GM23338 (cell line): ENCODE measurements around the gene ATPAF1. TPM values are rescaled to one million over a fixed set of nuclear protein-coding genes. Genes with fewer than 3 reads are reported as not detected.

ENCODE experiments used
- ATAC-seq: fragments of 200-7000 bp; cut with Tn5 transposase; 3 replicates; pipeline ENCODE4 v1.9.1; 2020
- DNase-seq: peaks from one replicate; pipeline ENCODE4 v3.0.0-alpha.2; 2015; ENCODE audit warnings: low spot score
- H2AFZ ChIP-seq: fragments of 200-600 bp; sonication (generic); 2 replicates; pipeline ENCODE4 v1.8.0; 2016; ENCODE audit warnings: antibody characterized with exemption, mild to moderate bottlenecking, moderate library complexity
- H3F3A ChIP-seq: fragments of 200-600 bp; sonication (generic); replicated peaks from 2 replicates; pipeline ENCODE4 v1.8.0; 2017; ENCODE audit warnings: antibody characterized with exemption, mixed run types, low read depth
- H3K27ac ChIP-seq: fragments of 200-600 bp; sonication (generic); 2 replicates; pipeline ENCODE4 v1.6.1; 2016; ENCODE audit warnings: low read depth
- H3K27me3 ChIP-seq: fragments of 200-600 bp; sonication (generic); 2 replicates; pipeline ENCODE4 v1.8.0; 2016; ENCODE audit warnings: mild to moderate bottlenecking, mixed run types, moderate library complexity; ENCODE audit not compliant: insufficient read depth
- H3K36me3 ChIP-seq: fragments of 200-600 bp; sonication (generic); 2 replicates; pipeline ENCODE4 v1.8.0; 2016; ENCODE audit warnings: mild to moderate bottlenecking; ENCODE audit not compliant: insufficient read depth
- H3K4me1 ChIP-seq: fragments of 200-600 bp; sonication (generic); 2 replicates; pipeline ENCODE4 v1.8.0; 2016; ENCODE audit warnings: mild to moderate bottlenecking, moderate library complexity; ENCODE audit not compliant: insufficient read depth
- H3K4me2 ChIP-seq: fragments of 200-600 bp; sonication (generic); 2 replicates; pipeline ENCODE4 v1.7.1; 2017; ENCODE audit warnings: mixed run types
- H3K4me3 ChIP-seq: fragments of 200-600 bp; sonication (generic); 2 replicates; pipeline ENCODE4 v1.6.1; 2016; ENCODE audit warnings: mixed run types
- H3K79me2 ChIP-seq: fragments of 200-600 bp; sonication (generic); replicated peaks from 2 replicates; pipeline ENCODE4 v1.8.0; 2017; ENCODE audit warnings: mild to moderate bottlenecking; ENCODE audit not compliant: insufficient read depth
- H3K9me2 ChIP-seq: fragments of 200-600 bp; sonication (generic); 2 replicates; pipeline ENCODE4 v1.8.0; 2017; ENCODE audit not compliant: insufficient read depth
- H4K20me1 ChIP-seq: fragments of 200-600 bp; sonication (generic); replicated peaks from 2 replicates; pipeline ENCODE4 v1.8.0; 2017; ENCODE audit warnings: mild to moderate bottlenecking; ENCODE audit not compliant: insufficient read depth
- H3K27ac Mint-ChIP-seq: 2 replicates; pipeline ENCODE4 v1.8.0; 2020; ENCODE audit warnings: inconsistent platforms, mild to moderate bottlenecking, moderate library complexity, mixed read lengths
- H3K27me3 Mint-ChIP-seq: 3 replicates; pipeline ENCODE4 v1.8.0; 2022; ENCODE audit warnings: low read depth, mild to moderate bottlenecking, moderate library complexity, mixed read lengths, inconsistent platforms; ENCODE audit not compliant: insufficient read depth, poor library complexity
- H3K36me3 Mint-ChIP-seq: 3 replicates; pipeline ENCODE4 v1.8.0; 2021; ENCODE audit warnings: low read depth, mild to moderate bottlenecking, inconsistent platforms, moderate library complexity, mixed read lengths
- H3K4me1 Mint-ChIP-seq: 3 replicates; pipeline ENCODE4 v1.8.0; 2020; ENCODE audit warnings: mild to moderate bottlenecking, inconsistent platforms, mixed read lengths
- H3K4me3 Mint-ChIP-seq: 3 replicates; pipeline ENCODE4 v1.8.0; 2021; ENCODE audit warnings: moderate library complexity, mild to moderate bottlenecking, inconsistent platforms, mixed read lengths
- H3K9me3 Mint-ChIP-seq: 3 replicates; pipeline ENCODE4 v1.8.0; 2020; ENCODE audit warnings: moderate library complexity, mild to moderate bottlenecking, inconsistent platforms, mixed read lengths
- EZH2 ChIP-seq: fragments of 200-600 bp; sonication (generic); IDR thresholded peaks from one replicate; pipeline ENCODE4 v1.8.0; 2017; ENCODE audit warnings: antibody characterized with exemption, mild to moderate bottlenecking, low read depth; ENCODE audit not compliant: unreplicated experiment
- EZH2phosphoT487 ChIP-seq: fragments of 200-600 bp; sonication (generic); IDR thresholded peaks from one replicate; pipeline ENCODE4 v1.8.1; 2018; ENCODE audit warnings: antibody characterized with exemption; ENCODE audit not compliant: unreplicated experiment
- JUNB ChIP-seq: IDR thresholded peaks from one replicate; pipeline ENCODE4 v1.6.1; 2016; ENCODE audit warnings: antibody characterized with exemption; ENCODE audit not compliant: unreplicated experiment
- NANOG ChIP-seq: IDR thresholded peaks from 2 replicates; pipeline ENCODE4 v1.6.1; 2016; ENCODE audit warnings: antibody characterized with exemption, borderline replicate concordance
- POLR2AphosphoS5 ChIP-seq: IDR thresholded peaks from 2 replicates; pipeline ENCODE4 v1.6.1; 2016; ENCODE audit warnings: antibody characterized with exemption, low read depth
- STAT1 ChIP-seq: IDR thresholded peaks from one replicate; pipeline ENCODE4 v1.6.1; 2016; ENCODE audit warnings: antibody characterized with exemption; ENCODE audit not compliant: unreplicated experiment
- ZNF114 ChIP-seq: fragments of 250-450 bp; sonication (Bioruptor Pico); IDR thresholded peaks from 2 replicates; pipeline ENCODE4 v1.5.0; 2020; ENCODE audit warnings: mild to moderate bottlenecking, moderate library complexity
- ZNF462 ChIP-seq: fragments of 250-450 bp; sonication (Bioruptor Pico); IDR thresholded peaks from 2 replicates; pipeline ENCODE4 v1.5.0; 2020; ENCODE audit warnings: mild to moderate bottlenecking, moderate library complexity
- polyA plus RNA-seq: library from polyadenylated mRNA; unstranded; fragments of >200 nt; fragmentation: Nextera tagmentation; extraction: Ambion mirVana; gene quantifications from 2 replicates; pipeline ENCODE4 v1.2.1, GENCODE V29; 2016
- total RNA-seq: library from RNA; depleted of rRNA; stranded (reverse); fragments of >200 nt; shearing (Covaris generic); gene quantifications from 2 replicates; pipeline ENCODE4 v1.2.3, GENCODE V29; 2014
- TF ChIP-seq, protein P1 (sequence below): IDR thresholded peaks from 2 replicates; pipeline ENCODE4 v1.6.1; 2016; ENCODE audit warnings: antibody characterized with exemption
- TF ChIP-seq, protein P2 (sequence below): IDR thresholded peaks from one replicate; pipeline ENCODE4 v1.6.1; 2018; ENCODE audit warnings: antibody characterized with exemption; ENCODE audit not compliant: unreplicated experiment
- TF ChIP-seq, protein P3 (sequence below), 2 experiments: fragments of 200-600 bp in 1 of 2; sonication (generic) in 1 of 2; conservative IDR thresholded peaks; 2 replicates each; pipeline versions ENCODE4 v1.5.1 to v1.6.1; 2016 to 2017; ENCODE audit warnings: antibody characterized with exemption in 2 of 2, low read depth in 2 of 2, mild to moderate bottlenecking in 2 of 2, moderate library complexity in 1 of 2

ATPAF1 gene
- total and polyA plus RNA-seq, 2 experiments from 2014 or later, result 41.2 to 67.6 TPM

DNA sequence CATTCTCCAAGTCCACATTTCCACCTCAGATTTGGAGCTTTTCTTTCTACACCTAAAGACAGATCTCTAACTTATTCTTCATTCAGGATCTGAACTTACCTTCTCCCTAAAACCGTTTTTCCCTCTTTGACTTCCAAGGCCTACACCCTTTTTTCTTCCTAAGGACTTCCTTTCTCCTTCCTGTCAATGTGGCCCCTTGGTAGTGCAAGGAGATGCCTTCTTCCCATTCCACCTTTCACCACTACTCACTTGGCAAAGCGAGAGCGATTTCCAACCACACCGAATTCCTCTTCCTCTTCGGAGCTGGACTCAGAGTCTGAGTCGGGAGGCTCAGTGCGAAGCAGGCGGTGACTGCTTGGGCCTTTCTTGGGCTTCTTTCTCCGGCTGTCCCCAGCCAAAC is 49.5 kb upstream of the ATPAF1 start:
- peaks cover 20% of the 10 kb centered on the region for H3K4me1 Mint-ChIP-seq
- DNase-seq, result peak; percentile 35
- Histone ChIP-seq H4K20me1 (peaks cover 25% of the 10 kb centered on the region), H3K27me3 (no peaks in the 10 kb centered on the region), H3K4me2 (peak overlapping the region; percentile 94), H3K79me2 (peaks cover 29% of the 10 kb centered on the region), H2AFZ (no peak overlapping the region), H3K4me1 (peaks cover 19% of the 10 kb centered on the region), H3K36me3 (peaks cover 12% of the 10 kb centered on the region), H3K4me3 (peak overlapping the region; percentile 92), H3F3A (no peaks in the 10 kb centered on the region), H3K9me2 (no peaks in the 10 kb centered on the region), H3K27ac (no peak overlapping the region)
- H3K4me3 Mint-ChIP-seq, result peak overlapping the region; percentile 94
- no peaks in the 10 kb centered on the region; the same call in 2 of the 3 replicates for H3K9me3 Mint-ChIP-seq
- ATAC-seq, result no peak
- H3K27ac Mint-ChIP-seq, result peak overlapping the region; percentile 81
- H3K27me3 Mint-ChIP-seq, result no peaks in the 10 kb centered on the region
- TF ChIP-seq NANOG (no peak), JUNB (no peak), EZH2phosphoT487 (no peak), EZH2 (no peak), POLR2AphosphoS5 (no peak), ZNF462 (no peak), ZNF114 (no peak), STAT1 (no peak)
- TF ChIP-seq, protein P1, sequence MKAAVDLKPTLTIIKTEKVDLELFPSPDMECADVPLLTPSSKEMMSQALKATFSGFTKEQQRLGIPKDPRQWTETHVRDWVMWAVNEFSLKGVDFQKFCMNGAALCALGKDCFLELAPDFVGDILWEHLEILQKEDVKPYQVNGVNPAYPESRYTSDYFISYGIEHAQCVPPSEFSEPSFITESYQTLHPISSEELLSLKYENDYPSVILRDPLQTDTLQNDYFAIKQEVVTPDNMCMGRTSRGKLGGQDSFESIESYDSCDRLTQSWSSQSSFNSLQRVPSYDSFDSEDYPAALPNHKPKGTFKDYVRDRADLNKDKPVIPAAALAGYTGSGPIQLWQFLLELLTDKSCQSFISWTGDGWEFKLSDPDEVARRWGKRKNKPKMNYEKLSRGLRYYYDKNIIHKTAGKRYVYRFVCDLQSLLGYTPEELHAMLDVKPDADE, result no peak
- TF ChIP-seq, protein P2, sequence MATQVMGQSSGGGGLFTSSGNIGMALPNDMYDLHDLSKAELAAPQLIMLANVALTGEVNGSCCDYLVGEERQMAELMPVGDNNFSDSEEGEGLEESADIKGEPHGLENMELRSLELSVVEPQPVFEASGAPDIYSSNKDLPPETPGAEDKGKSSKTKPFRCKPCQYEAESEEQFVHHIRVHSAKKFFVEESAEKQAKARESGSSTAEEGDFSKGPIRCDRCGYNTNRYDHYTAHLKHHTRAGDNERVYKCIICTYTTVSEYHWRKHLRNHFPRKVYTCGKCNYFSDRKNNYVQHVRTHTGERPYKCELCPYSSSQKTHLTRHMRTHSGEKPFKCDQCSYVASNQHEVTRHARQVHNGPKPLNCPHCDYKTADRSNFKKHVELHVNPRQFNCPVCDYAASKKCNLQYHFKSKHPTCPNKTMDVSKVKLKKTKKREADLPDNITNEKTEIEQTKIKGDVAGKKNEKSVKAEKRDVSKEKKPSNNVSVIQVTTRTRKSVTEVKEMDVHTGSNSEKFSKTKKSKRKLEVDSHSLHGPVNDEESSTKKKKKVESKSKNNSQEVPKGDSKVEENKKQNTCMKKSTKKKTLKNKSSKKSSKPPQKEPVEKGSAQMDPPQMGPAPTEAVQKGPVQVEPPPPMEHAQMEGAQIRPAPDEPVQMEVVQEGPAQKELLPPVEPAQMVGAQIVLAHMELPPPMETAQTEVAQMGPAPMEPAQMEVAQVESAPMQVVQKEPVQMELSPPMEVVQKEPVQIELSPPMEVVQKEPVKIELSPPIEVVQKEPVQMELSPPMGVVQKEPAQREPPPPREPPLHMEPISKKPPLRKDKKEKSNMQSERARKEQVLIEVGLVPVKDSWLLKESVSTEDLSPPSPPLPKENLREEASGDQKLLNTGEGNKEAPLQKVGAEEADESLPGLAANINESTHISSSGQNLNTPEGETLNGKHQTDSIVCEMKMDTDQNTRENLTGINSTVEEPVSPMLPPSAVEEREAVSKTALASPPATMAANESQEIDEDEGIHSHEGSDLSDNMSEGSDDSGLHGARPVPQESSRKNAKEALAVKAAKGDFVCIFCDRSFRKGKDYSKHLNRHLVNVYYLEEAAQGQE, result no peak
- TF ChIP-seq, protein P3, sequence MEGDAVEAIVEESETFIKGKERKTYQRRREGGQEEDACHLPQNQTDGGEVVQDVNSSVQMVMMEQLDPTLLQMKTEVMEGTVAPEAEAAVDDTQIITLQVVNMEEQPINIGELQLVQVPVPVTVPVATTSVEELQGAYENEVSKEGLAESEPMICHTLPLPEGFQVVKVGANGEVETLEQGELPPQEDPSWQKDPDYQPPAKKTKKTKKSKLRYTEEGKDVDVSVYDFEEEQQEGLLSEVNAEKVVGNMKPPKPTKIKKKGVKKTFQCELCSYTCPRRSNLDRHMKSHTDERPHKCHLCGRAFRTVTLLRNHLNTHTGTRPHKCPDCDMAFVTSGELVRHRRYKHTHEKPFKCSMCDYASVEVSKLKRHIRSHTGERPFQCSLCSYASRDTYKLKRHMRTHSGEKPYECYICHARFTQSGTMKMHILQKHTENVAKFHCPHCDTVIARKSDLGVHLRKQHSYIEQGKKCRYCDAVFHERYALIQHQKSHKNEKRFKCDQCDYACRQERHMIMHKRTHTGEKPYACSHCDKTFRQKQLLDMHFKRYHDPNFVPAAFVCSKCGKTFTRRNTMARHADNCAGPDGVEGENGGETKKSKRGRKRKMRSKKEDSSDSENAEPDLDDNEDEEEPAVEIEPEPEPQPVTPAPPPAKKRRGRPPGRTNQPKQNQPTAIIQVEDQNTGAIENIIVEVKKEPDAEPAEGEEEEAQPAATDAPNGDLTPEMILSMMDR (conservative IDR thresholded peaks at IDR 0.05; ENCODE audit: low read depth in 2 of 2), result no peak
- H3K36me3 Mint-ChIP-seq, result peaks cover 16% of the 10 kb centered on the region
